HG02884 (cell line): ENCODE measurements around the gene DCAF16.
"Not testable (repeated sequence)": the region's sequence is repeated elsewhere in the genome, so short reads cannot be mapped to it uniquely, and the experiment has no call there.

Experiments used
- ATAC-seq: cut with Tn5 transposase; IDR thresholded peaks from one replicate; pipeline ENCODE4 v1.9.1; 2021; ENCODE audit warnings: mild to moderate bottlenecking, moderate library complexity; ENCODE audit not compliant: unreplicated experiment

Gene DCAF16

GRCh38 chr4:17810260-17811077 is at the start of gene DCAF16, which contains the start of gene NCAPG:
Gene DCAF16 (minus strand): TSS chr4:17810757. CDS start chr4:17804141, 6,616 bp downstream.
Gene NCAPG (plus strand): TSS chr4:17810979. CDS start chr4:17811078, 99 bp downstream.
- peak; percentile 83 for ATAC-seq

GRCh38 chr4:17859793-17860406 is 49.3 kb upstream of the DCAF16 start:
- no peak for ATAC-seq

GRCh38 chr4:17854036-17854435 is 43.5 kb upstream of the DCAF16 start:
- ATAC-seq, result no peak

- no peak for ATAC-seq
Measured at GRCh38 chr4:17851959-17852358, 41.4 kb upstream of the DCAF16 start.

- not testable (repeated sequence) for ATAC-seq
Measured at GRCh38 chr4:17850295-17850694, 39.7 kb upstream of the DCAF16 start.

GRCh38 chr4:17846266-17846665 is 35.7 kb upstream of the DCAF16 start:
- ATAC-seq, result no peak

GRCh38 chr4:17823871-17824669 is 13.5 kb upstream of the DCAF16 start:
- no peak for ATAC-seq

- ATAC-seq, result peak; percentile 78
Measured at GRCh38 chr4:17817027-17817426, 6.5 kb upstream of the DCAF16 start.

- ATAC-seq, result no peak
Measured at GRCh38 chr4:17816142-17816541, 5.6 kb upstream of the DCAF16 start.

- no peak for ATAC-seq
Measured at GRCh38 chr4:17814140-17814539, 3.6 kb upstream of the DCAF16 start.

GRCh38 chr4:17812801-17813200 is 2.2 kb upstream of the DCAF16 start:
- no peak for ATAC-seq

- no peak for ATAC-seq
Measured at GRCh38 chr4:17812125-17812524, 1.6 kb upstream of the DCAF16 start.

GRCh38 chr4:17811078-17811603 is 584 bp upstream of the DCAF16 start:
- peak; percentile 18 for ATAC-seq

GRCh38 chr4:17809667-17810066 is 890 bp downstream of the DCAF16 start:
- no peak for ATAC-seq

GRCh38 chr4:17807446-17807845 is 3.1 kb downstream of the DCAF16 start:
- no peak for ATAC-seq

- peak; percentile 17 for ATAC-seq
Measured at GRCh38 chr4:17805580-17806155, 4.9 kb downstream of the DCAF16 start.

- ATAC-seq, result no peak
Measured at GRCh38 chr4:17797808-17798207, 12.7 kb downstream of the DCAF16 start.

- ATAC-seq, result no peak
Measured at GRCh38 chr4:17794730-17795129, 15.8 kb downstream of the DCAF16 start.

GRCh38 chr4:17788956-17789355 is 21.6 kb downstream of the DCAF16 start:
- ATAC-seq, result no peak

- no peak for ATAC-seq
Measured at GRCh38 chr4:17787315-17787714, 23.2 kb downstream of the DCAF16 start.

GRCh38 chr4:17786567-17786966 is 24.0 kb downstream of the DCAF16 start:
- no peak for ATAC-seq
